C4-2B (cell line): ENCODE measurements around the gene FAM168A.

Source experiments
- H3K27ac ChIP-seq: fragments of 450-650 bp; 2 replicates; pipeline ENCODE4 v1.5.1; 2017
- ZFX ChIP-seq: fragments of 450-650 bp; IDR thresholded peaks from 2 replicates; pipeline ENCODE4 v1.6.1; 2017
- TF ChIP-seq, protein P1 (sequence below): fragments of 450-650 bp; conservative IDR thresholded peaks from 2 replicates; pipeline ENCODE4 v1.5.1; 2017; ENCODE audit warnings: mild to moderate bottlenecking

FAM168A gene

DNA sequence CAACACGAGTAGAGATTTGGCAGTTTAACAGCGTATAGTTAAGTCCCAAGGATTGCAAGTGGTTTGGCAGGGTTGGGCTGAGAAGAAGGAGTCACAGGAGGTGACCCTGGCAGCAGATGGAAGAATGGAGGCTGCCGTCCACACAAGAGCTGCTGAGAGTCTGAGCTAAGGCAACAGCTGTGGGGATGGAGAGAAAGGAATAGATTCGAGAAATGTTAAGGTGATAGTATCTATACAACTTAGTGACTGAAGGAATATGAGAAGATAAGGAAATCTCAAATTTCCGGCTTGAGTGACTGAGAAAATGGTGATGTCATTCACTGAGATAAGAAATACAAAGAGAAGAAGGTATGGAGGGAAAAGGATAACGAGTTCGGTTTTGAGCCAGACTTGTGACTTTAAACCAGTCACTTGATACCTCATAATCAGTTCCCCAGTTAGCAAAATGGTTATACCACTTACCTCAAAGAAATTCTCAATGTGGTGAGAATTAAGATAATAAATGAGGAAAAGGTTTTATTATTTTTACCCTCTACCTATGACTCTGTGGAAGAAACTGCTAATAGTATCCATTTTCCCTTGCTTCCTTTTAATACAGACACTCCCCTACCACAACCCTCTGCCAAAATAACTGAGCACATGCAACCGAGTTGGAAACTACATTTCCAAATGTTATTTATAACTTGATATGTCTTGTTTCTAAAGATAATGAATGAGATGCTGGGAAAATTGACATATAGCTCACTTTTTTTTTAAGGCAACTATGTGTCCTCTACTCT is 30.7 kb downstream of the FAM168A start:
- TF ChIP-seq, protein P1, sequence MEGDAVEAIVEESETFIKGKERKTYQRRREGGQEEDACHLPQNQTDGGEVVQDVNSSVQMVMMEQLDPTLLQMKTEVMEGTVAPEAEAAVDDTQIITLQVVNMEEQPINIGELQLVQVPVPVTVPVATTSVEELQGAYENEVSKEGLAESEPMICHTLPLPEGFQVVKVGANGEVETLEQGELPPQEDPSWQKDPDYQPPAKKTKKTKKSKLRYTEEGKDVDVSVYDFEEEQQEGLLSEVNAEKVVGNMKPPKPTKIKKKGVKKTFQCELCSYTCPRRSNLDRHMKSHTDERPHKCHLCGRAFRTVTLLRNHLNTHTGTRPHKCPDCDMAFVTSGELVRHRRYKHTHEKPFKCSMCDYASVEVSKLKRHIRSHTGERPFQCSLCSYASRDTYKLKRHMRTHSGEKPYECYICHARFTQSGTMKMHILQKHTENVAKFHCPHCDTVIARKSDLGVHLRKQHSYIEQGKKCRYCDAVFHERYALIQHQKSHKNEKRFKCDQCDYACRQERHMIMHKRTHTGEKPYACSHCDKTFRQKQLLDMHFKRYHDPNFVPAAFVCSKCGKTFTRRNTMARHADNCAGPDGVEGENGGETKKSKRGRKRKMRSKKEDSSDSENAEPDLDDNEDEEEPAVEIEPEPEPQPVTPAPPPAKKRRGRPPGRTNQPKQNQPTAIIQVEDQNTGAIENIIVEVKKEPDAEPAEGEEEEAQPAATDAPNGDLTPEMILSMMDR: no peak
- no peak overlapping the region; the same call in 1 of the 2 replicates for H3K27ac ChIP-seq

DNA sequence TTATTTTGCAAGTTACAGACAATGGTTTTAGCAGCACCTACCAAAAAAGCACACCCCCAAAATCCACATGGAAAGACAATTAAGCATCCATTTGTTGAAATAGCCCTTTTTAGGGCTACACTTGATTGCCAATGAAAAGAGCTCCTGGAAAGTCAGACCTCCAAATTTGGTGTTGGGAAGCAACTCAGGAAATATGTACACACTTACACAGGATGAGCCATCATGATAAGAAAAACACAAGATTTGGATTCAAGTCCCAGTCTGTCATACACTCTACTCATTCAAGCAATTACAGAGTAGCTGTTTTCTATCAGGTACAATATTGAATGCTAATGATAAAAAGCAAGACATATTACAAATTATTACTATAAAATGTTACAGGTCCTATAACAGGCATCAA is 31.5 kb downstream of the FAM168A start:
- TF ChIP-seq, protein P1: no peak
- H3K27ac ChIP-seq: no peak overlapping the region

DNA sequence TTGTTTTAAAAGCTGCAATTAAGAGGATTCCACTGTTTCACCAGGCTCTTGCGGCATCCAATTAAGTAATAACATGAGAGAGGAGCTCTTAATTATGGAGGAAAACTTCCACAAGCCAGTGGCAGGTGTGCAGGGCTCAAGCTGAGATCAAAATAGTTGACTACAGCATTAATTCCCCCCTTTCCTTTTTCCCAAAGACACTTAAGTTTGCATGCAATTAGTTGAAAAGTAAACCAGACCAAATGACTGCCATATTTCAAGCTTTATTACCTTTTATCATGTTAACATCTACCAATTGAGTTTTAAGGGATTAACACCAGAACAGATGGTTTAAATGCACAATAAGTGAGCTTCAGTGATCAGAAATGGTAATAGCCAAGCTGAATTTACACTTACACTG is 32.1 kb downstream of the FAM168A start:
- TF ChIP-seq, protein P1: no peak
- TF ChIP-seq ZFX: no peak
- no peak overlapping the region for H3K27ac ChIP-seq

DNA sequence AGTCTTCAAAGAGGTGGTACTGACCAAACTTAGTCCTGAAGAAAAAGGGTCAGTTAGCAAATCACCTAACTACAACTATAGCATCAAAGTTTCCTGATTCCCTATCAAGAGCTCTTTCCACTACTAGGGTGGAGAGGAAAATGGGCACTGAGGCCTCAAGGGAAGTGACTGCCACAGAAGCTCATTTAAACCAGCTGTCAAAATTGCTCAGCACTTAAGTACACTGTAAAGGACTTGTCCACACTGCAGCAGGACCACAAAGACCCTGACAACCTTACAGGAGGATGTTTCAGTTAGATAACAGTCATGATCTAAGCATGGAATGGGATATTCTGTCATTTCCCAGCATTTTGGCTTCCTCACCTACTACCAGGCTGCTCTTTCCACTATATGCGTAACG is 33.0 kb downstream of the FAM168A start:
- no peak for TF ChIP-seq ZFX
- TF ChIP-seq, protein P1: no peak
- H3K27ac ChIP-seq: no peak overlapping the region

DNA sequence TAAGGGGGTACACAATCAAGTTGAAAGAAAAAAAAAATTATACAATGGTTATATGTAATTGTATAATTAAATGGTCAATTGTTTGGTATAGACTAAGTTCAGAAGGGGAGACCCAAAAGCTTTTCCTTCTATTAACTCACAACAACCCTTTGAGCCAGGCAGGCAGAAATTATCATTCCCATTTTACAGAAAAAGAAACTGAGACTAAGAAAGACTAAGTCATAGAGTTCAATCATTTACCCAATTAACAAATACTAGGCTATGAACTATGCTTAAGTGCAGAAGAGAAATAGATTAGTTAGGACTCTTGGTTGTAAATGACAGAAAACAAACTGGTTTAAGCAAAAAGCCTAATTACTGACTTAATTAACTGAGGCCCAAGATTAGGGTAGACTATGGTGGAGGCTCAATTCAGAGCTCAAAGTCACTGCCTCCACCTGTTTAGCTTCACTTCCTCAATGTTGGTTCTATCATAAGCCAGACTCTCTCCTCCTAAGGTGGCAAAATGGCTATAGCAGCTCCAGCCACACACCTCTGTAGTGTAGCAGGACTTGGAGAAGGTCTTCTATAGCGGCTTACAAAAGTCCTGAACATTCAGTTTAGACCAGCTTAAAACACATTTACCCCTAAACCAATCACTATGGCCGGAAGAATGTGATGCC is 34.2 kb downstream of the FAM168A start:
- TF ChIP-seq, protein P1: no peak
- no peak for TF ChIP-seq ZFX
- H3K27ac ChIP-seq: no peak overlapping the region

DNA sequence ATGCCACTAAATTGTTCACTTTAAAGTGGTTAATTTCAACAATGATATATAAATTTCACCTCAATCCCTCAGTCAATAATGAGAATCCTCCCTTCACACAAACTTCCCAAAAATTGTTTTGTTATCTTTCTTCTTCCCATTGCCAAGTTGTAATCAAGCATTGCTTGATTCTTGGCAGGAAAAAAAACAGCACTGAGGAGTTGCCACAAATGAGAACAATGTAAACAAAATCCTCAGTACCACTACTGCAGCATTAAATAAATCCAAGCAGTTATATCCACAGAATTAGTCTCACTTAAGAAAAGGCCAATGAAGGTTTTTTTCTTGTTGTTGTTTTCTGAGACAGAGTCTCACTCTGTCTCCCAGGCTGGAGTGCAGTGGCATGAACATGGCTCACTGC is 38.2 kb downstream of the FAM168A start:
- TF ChIP-seq, protein P1: no peak
- no peak overlapping the region for H3K27ac ChIP-seq

DNA sequence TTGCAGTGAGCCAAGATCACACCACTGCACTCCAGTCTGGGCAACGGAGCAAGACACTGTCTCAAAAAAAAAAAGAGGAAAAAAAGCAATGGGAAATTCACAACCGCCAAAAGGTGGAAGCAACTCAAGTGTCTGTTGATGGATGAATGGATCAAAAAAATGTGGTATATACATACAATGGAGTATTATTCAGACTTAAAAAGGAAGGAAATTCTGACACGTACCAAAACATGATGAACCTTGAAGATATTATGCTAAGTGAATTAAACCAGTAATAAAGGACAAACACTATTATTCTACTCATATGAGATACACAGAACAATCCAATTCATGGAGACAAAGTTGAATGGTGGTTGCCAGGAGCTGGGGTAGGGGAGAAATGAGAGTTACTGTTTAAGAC is 40.9 kb downstream of the FAM168A start:
- no peak overlapping the region for H3K27ac ChIP-seq
- TF ChIP-seq ZFX: no peak
- TF ChIP-seq, protein P1: no peak
